C4-2B (cell line): ENCODE measurements around the gene BCAR3.
"Not testable (repeated sequence)": the region's sequence is repeated elsewhere in the genome, so short reads cannot be mapped to it uniquely, and the experiment has no call there.

Experiments
- CTCF ChIP-seq: fragments of 450-650 bp; conservative IDR thresholded peaks from 2 replicates; pipeline ENCODE4 v1.5.1; 2017; ENCODE audit warnings: mild to moderate bottlenecking
- ZFX ChIP-seq: fragments of 450-650 bp; IDR thresholded peaks from 2 replicates; pipeline ENCODE4 v1.6.1; 2017

- not testable (repeated sequence) for TF ChIP-seq CTCF, ZFX
Observed at GRCh38 chr1:93697566-93697965, 15.9 kb upstream of the BCAR3 start.
